ENCODE results near the gene MEIS2. TPM values are rescaled to one million over a fixed set of nuclear protein-coding genes. Genes with fewer than 3 reads are reported as not detected.

The MEIS2 gene
- total and polyA plus RNA-seq, 8 donors, result 3.9 to 77.7 (median 25.9) TPM

GRCh38 chr15:36947035-36947719 is 153.2 kb downstream of the MEIS2 start:
- no peaks in the 10 kb centered on the region for H3K27me3 ChIP-seq
- H3K4me3 ChIP-seq, result no peak overlapping the region
- 83 to 88% (median 88%) methylated on average over 4 of the region's 4 CpGs for WGBS, 5 donors
- no peak overlapping the region for H3K27ac ChIP-seq
- no peak for TF ChIP-seq CTCF (IDR thresholded peaks at IDR 0.05)
- TF ChIP-seq EP300 (IDR thresholded peaks at IDR 0.05), result no peak
- TF ChIP-seq POLR2A (IDR thresholded peaks at IDR 0.05), result no peak
- TF ChIP-seq POLR2AphosphoS5 (IDR thresholded peaks at IDR 0.05), result no peak
- peaks cover 2 to 51% (median 32%) of the 10 kb centered on the region in 4 donors for H3K4me1 ChIP-seq
- H3K9me3 ChIP-seq, result no peaks in the 10 kb centered on the region
- H3K36me3 ChIP-seq, result no peaks in the 10 kb centered on the region
- intact Hi-C loops (cut with DNase I; ENCODE audit: low total_unique reads), result no loop called here
- DNase-seq, result no peak

- H3K27ac ChIP-seq, result no peak overlapping the region
Measured at GRCh38 chr15:36944442-36944841, 155.9 kb downstream of the MEIS2 start.

GRCh38 chr15:36943508-36944361 is 156.6 kb downstream of the MEIS2 start:
- intact Hi-C loops (cut with DNase I; ENCODE audit: low total_unique reads), result no loop called here
- Histone ChIP-seq H3K9me3 (no peaks in the 10 kb centered on the region), H3K4me3 (no peak overlapping the region), H3K27ac (no peak overlapping the region), H3K36me3 (no peaks in the 10 kb centered on the region), H3K27me3 (no peaks in the 10 kb centered on the region), H3K4me1 (peaks cover 12 to 57% (median 34%) of the 10 kb centered on the region in 4 donors)
- 61 to 76% (median 69%) methylated on average over 6 of the region's 6 CpGs for WGBS, 5 donors
- no peak for DNase-seq
- TF ChIP-seq POLR2A (IDR thresholded peaks at IDR 0.05) (no peak), EP300 (IDR thresholded peaks at IDR 0.05) (no peak), CTCF (IDR thresholded peaks at IDR 0.05) (no peak), POLR2AphosphoS5 (IDR thresholded peaks at IDR 0.05) (no peak)

More at GRCh38 chr15:36944442-36944841, 155.9 kb downstream of the MEIS2 start:
- 73 to 79% (median 77%) methylated on average over 6 of the region's 6 CpGs for WGBS, 5 donors
- no peak for DNase-seq
- Histone ChIP-seq H3K4me3 (no peak overlapping the region), H3K4me1 (peaks cover 12 to 60% (median 40%) of the 10 kb centered on the region in 4 donors), H3K27me3 (no peaks in the 10 kb centered on the region), H3K36me3 (no peaks in the 10 kb centered on the region), H3K9me3 (no peaks in the 10 kb centered on the region)
- TF ChIP-seq POLR2AphosphoS5 (IDR thresholded peaks at IDR 0.05), result no peak
- no peak for TF ChIP-seq EP300 (IDR thresholded peaks at IDR 0.05)
- no peak for TF ChIP-seq CTCF (IDR thresholded peaks at IDR 0.05)
- TF ChIP-seq POLR2A (IDR thresholded peaks at IDR 0.05), result no peak
- intact Hi-C loops (cut with DNase I; ENCODE audit: low total_unique reads), result no loop called here

GRCh38 chr15:36942248-36942827 is 158.0 kb downstream of the MEIS2 start:
- intact Hi-C loops (cut with DNase I; ENCODE audit: low total_unique reads), result no loop called here
- H3K4me3 ChIP-seq, result no peak overlapping the region
- H3K9me3 ChIP-seq, result no peaks in the 10 kb centered on the region
- WGBS, 5 donors, result 50 to 69% (median 57%) methylated on average over 6 of the region's 6 CpGs
- H3K27ac ChIP-seq, result no peak overlapping the region
- H3K4me1 ChIP-seq, result peaks cover 11 to 43% (median 25%) of the 10 kb centered on the region in 4 donors
- no peaks in the 10 kb centered on the region for H3K36me3 ChIP-seq
- DNase-seq, result no peak
- H3K27me3 ChIP-seq, result no peaks in the 10 kb centered on the region
- TF ChIP-seq POLR2A (IDR thresholded peaks at IDR 0.05) (no peak), POLR2AphosphoS5 (IDR thresholded peaks at IDR 0.05) (no peak), CTCF (IDR thresholded peaks at IDR 0.05) (no peak), EP300 (IDR thresholded peaks at IDR 0.05) (no peak)

All from stomach (tissue), 9 donors.